Activated CD4-positive, CD25-positive, alpha-beta regulatory T cell treated with anti-CD3 and anti-CD28 coated beads, Interleukin-2, amount 50 U/mL, for 72 hours (primary cell): ENCODE results near the gene MAX.
A peak's percentile ranks its signal among the peaks of the same experiment; 100 is the strongest.

Source experiments
- DNase-seq: peaks from one replicate; pipeline ENCODE4 v3.0.0; 2021

Gene MAX, protein sequence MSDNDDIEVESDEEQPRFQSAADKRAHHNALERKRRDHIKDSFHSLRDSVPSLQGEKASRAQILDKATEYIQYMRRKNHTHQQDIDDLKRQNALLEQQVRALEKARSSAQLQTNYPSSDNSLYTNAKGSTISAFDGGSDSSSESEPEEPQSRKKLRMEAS

DNA sequence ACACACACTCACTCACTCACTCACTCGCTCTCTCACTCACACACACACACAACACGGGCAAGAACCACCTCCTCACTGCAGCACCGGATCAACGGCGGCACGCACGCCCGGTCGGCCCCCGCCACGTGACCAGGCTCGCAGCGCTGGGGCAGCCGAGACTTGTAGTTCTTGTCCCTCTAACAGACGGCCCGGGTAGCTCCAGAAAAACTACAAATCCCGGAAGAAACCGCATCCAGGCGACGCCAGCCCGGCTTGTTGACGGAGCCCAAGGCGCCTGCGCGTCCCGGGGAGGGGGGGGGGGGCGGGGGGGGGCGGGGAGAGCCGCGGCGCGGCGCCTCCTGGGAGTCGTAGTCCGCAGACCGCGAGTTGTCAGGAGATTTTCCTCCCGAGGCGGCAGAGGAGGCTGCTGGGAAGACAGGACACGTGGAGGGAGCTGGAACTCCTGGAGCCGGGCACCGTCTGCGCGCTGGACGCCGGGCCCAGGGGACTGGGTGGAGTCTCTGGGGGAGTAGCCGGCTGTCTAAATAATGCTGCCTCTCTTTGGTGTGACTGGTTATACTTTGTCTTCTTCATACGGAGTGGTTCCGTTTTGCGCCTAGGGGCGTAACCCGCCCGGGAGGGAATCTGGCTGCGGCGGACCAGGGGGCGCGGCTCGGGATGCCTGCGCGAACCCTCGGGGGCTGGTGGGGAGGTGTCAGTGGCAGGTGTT is at the start of gene MAX:
MAX (minus strand) TSS at position 77 of the 709 bp plus-strand sequence. CDS start 178 bp downstream, outside the sequence.
- DNase-seq: peak; percentile 96

DNA sequence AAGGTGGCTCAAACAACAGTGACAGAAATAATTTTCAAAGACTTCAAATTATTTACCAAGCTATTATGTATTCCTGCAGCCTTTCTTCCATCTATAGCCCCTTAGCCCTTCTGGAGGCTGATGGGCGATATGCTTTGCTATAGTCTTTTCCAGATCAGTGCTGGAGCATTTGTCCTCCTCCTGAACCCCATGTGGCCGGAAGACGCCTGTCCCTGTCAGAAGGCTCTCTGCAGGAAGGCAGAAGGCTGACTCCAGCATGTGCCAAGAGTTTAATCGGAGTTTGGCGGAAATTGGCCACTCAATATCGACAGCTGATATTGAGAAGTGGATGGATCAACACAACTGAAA is 49.3 kb upstream of the MAX start:
- DNase-seq: no peak

GRCh38 chr14:65150898-65151608 is 48.7 kb upstream of the MAX start:
- DNase-seq: no peak

- no peak for DNase-seq
These were observed 46.8 kb upstream of the MAX start for GRCh38 chr14:65149116-65149515.

- DNase-seq: no peak
These were observed 41.9 kb upstream of the MAX start for GRCh38 chr14:65144170-65144569.

GRCh38 chr14:65142914-65143625 is 40.8 kb upstream of the MAX start:
- no peak for DNase-seq

GRCh38 chr14:65142429-65142828 is 40.1 kb upstream of the MAX start:
- no peak for DNase-seq

- no peak for DNase-seq
These were observed 39.2 kb upstream of the MAX start for GRCh38 chr14:65141523-65141922.

DNA sequence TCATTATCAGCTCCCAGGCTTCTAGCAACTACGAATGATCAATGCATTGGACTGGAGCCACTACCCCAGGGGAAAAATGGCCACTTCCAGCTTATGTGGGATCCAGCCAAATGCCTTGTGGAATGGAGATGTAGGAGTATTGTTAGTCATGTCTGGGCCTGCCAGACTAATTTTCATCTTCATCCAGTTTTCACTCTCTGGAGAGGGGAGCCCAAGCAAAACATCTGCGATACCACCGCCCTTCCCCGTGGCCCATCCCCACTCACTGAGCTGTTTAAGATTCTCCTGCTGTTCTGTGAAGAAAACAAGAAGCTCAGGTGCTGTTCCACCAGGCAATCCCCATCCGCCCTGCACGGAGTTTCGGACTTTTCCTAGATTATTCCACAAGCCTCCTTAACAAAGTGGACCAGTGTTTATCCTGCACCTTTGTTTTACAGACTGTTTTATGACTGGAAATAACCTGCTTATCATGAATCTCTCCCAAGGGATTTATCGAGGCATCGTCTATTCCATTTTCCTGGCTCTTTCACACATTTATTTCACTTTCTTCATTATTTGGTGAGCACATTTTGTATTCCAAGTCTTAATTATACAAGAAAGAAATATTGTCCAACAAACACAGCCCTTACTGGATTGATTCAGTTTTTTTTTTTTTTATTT is 35.5 kb upstream of the MAX start:
- no peak for DNase-seq

DNA sequence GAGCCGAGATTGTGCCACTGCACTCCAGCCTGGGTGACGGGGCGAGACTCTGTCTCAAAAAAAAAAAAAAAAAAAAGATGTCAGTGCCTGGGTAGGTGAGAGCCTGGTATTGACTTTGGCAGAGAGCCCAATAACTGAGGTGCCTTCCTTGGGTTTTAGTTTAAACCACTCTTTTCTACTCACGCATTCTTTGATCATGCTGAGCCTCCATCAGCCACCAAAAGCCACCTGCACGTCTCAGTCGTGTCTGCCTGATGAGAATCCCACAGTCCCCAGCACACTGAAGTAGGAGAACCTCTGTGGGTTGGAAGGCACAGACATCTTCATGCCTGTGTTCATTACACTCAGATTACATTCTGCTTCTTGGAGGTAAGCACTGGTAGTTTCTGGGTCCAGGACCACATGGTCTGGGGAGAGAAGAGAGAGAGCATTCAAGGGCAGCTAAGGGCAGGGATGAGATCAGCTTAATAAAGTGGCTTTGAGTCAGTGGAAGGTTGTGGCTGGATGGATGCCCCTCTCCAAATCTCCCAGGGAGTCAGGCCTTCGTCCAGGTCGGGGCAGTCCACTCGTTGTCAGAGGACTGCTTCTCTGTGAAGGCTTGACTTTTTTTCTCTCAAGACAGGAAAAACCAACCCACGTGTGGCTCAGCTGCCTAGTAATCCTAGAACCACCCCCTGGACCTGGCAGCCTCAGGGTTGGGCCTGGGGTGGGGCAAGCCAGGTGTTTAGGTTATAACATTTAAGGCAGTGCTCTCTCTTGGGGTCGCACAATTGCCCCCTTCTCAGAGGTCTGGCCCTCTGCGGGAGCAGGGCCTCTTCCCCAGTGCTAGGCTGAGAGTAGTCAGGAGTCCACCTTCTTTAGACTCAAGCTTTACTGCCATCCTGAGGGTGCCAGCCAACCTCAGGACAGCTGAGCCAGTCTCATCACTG is 32.6 kb upstream of the MAX start:
- no peak for DNase-seq

DNA sequence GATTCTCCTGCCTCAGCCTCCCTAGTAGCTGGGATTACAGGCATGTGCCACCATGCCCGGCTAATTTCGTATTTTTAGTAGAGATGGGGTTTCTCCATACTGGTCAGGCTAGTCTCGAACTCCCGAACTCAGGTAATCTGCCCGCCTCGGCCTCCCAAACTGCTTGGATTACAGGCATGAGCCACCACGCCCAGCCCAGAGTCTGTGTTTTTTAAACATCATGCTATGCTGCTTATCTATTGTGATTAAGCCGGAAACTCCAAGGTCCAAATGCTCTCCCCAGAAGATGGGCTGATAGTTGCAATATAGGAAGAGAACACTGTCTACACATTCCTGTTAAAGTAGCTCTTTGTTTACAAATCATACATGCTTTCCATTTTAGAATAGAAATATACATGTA is 30.5 kb upstream of the MAX start:
- DNase-seq: no peak

DNA sequence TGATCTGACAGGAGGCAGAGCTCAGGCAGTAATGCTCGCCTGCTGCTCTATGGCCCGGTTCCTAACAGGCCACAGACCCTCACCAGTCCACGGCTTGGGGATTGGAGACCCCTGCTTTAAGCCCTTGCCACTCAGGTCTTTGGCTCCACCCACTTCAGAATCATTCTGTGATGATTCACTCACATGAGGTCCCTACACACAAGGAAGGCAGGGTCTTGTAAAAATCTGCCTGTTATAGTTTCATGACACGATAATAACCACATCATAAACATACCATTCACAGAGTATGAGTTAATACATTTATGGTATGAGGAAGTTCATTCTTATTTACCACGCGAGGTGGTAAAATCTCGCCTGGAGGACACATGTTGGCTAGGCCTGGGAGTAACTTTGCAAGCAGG is 29.0 kb upstream of the MAX start:
- no peak for DNase-seq

DNA sequence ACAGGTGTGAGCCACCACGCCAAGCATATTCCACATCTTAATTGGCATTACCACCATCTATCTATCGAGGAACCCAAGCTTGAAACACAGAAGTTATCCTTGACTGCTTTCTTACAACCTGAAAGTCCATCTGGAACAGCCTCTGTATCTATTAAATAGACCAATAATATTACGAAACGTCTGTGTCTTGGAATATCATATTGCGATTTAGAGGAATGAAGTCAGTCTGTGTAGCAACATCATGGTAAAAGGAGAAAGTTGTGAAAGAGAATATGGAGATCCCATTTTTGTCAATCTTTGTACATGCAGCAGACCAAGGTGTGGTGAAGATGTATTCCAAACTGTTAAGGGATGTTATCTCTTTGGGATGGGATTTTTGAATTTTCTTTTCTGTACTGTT is 25.8 kb upstream of the MAX start:
- DNase-seq: no peak

- no peak for DNase-seq
These were observed 15.7 kb upstream of the MAX start for GRCh38 chr14:65117769-65118745.

DNA sequence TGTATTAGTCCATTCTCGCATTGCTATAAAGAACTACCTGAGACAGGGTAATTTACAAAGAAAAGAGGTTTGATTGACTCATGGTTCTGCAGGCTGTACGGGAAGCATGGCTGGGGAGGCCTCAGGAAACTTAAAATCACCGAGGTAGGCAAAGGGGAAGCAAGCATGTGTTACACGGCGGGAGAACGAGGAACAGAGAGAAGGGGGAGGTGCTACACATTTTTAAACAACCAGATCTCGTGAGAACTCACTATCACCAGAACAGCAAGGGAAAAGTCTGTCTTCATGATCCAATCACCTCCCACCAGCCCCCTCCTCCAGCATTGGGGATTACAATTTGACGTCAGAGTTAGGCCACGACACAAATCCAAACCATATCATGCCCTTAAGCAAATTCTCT is 13.3 kb upstream of the MAX start:
- no peak for DNase-seq

DNA sequence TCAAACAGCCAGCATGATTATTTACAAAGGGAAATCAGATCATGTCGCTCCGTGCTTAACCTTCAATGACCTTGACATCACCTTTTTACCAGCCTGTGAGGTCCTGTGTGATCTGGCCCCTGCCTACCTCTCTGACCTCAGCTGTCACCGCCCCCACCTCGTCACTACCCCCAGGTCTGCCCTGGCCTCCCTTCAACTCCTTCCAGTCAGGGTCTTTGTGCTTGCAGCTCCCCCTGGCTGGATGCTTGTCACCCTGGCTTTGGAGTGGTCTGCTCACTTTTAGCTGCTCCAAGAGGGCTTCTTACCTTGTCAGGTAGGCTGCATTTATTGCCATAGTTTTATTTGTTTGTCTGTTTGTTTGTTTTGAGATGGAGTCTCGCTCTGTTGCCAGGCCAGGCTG is 8.2 kb upstream of the MAX start:
- DNase-seq: no peak

- no peak for DNase-seq
These were observed 7.0 kb upstream of the MAX start for GRCh38 chr14:65109357-65109756.

GRCh38 chr14:65107200-65107599 is 4.9 kb upstream of the MAX start:
- no peak for DNase-seq

DNA sequence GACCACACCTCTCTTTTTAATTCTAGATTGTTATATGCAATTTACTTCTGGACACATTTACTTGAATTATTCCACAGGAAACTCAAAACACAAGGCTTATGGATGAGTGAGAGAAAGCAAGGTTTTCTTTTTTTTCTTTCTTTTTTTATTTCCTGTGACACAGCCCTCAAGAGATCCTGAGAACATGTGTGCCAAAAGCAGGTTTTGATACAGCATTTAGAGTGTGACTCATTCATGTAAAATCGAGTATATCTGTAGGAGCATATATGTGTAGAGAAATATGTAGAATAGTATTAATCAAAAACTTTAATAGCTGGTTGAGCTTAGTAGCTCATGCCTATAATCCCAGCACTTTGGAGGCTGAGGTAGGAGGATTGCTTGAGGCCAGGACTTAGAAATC is 4.4 kb upstream of the MAX start:
- DNase-seq: no peak

GRCh38 chr14:65106316-65106715 is 4.0 kb upstream of the MAX start:
- no peak for DNase-seq

DNA sequence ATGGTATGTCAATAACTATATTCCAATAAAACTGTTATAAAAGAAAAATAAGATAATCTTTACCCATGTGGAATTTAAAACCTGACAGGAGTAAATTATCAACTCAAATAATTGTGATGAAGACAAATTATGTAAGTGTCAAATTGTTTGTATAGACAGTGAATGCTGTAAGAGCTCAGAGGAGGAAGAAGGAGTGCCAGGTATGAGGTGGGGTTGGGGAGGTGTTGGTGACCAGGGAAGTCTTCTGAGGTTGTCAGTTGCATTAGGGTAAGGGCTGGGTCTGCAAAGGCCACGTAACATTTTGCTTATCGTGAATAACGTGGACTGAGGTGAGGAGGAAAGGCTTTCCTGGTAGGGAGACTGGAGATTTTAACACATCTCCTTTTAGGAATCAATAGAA is 2.5 kb upstream of the MAX start:
- DNase-seq: no peak
